Lung (tissue), 12 donors: Measurements from ENCODE around the gene FAM149A. TPM values are rescaled to one million over a fixed set of nuclear protein-coding genes. Genes with fewer than 3 reads are reported as not detected.

Experiments
- ATAC-seq: fragments of 200-7000 bp; cut with Tn5 transposase; one replicate; pipeline ENCODE4 v1.9.1; 2020; ENCODE audit warnings: moderate number of reproducible peaks; ENCODE audit not compliant: insufficient read depth, low FRiP score
- DNase-seq, 3 donors: peaks; one replicate each; pipeline ENCODE4 v3.0.0-alpha.2; 2013 to 2017
- H3K27ac ChIP-seq, 2 donors: one replicate each; pipeline ENCODE4 v1.5.1; 2013; ENCODE audit warnings: mild to moderate bottlenecking in 2 of 2, moderate library complexity in 2 of 2, control low read depth in 1 of 2, inconsistent platforms in 1 of 2, low read depth in 1 of 2, low read length in 1 of 2
- H3K27me3 ChIP-seq, 3 donors: one replicate each; pipeline ENCODE4 v1.5.1; 2013; ENCODE audit warnings: low read length in 2 of 3; ENCODE audit not compliant: control insufficient read depth in 3 of 3, insufficient read depth in 3 of 3
- H3K36me3 ChIP-seq, 4 donors: one replicate each; pipeline ENCODE4 v1.5.1; 2013; ENCODE audit warnings: low read length in 4 of 4, mild to moderate bottlenecking in 1 of 4, moderate library complexity in 1 of 4; ENCODE audit not compliant: control insufficient read depth in 4 of 4, insufficient read depth in 4 of 4
- H3K4me1 ChIP-seq, 5 donors: one replicate each; pipeline ENCODE4 v1.5.1; 2013; ENCODE audit warnings: low read length in 5 of 5, mild to moderate bottlenecking in 2 of 5, moderate library complexity in 1 of 5; ENCODE audit not compliant: control insufficient read depth in 5 of 5, insufficient read depth in 5 of 5
- H3K4me3 ChIP-seq: one replicate; pipeline ENCODE4 v1.5.1; 2013; ENCODE audit warnings: mild to moderate bottlenecking, control low read depth, moderate library complexity
- H3K9ac ChIP-seq, 2 donors: one replicate each; pipeline ENCODE4 v1.5.1; 2013; ENCODE audit warnings: low read length in 2 of 2, control low read depth in 1 of 2; ENCODE audit not compliant: insufficient read depth in 1 of 2
- H3K9me3 ChIP-seq, 4 donors: one replicate each; pipeline ENCODE4 v1.5.1; 2013; ENCODE audit warnings: low read length in 3 of 4, mild to moderate bottlenecking in 1 of 4, moderate library complexity in 1 of 4; ENCODE audit not compliant: control insufficient read depth in 4 of 4, insufficient read depth in 3 of 4
- WGBS, 2 donors: extraction: QIAGEN DNeasy Blood & Tissue Kit; methylation state at CpG; one replicate each; pipeline ENCODE4 v1.1.7; 2013; 5-methylcytosine and 5-hydroxymethylcytosine counted together
- polyA plus RNA-seq, 2 donors: library from polyadenylated mRNA; stranded (reverse); fragments of 200-250 nt; gene quantifications; one replicate each; pipeline ENCODE4 v1.2.1, GENCODE V29; 2013
- total RNA-seq, 2 donors: library from RNA; depleted of rRNA in 1 of 2; stranded (reverse); fragments of >200 nt in 1 of 2; gene quantifications; one replicate each; pipeline ENCODE4 v1.2.1, GENCODE V29; 2014 to 2021
- TF ChIP-seq, protein P1 (sequence below): IDR thresholded peaks from 2 replicates; pipeline ENCODE4 v1.5.1; 2012; ENCODE audit warnings: mild to moderate bottlenecking; ENCODE audit errors: control extremely low read depth, extremely low read depth
- donor health status: control.
- donor health status: control.
- donor health status: Bipolar disorder and iron deficiency.
- donor health status: healthy.
- donor health status: DM: yes; HTN: yes; CAD: no.

FAM149A gene
- total and polyA plus RNA-seq, 4 donors, result 2.5 to 14.8 (median 13.0) TPM

DNA sequence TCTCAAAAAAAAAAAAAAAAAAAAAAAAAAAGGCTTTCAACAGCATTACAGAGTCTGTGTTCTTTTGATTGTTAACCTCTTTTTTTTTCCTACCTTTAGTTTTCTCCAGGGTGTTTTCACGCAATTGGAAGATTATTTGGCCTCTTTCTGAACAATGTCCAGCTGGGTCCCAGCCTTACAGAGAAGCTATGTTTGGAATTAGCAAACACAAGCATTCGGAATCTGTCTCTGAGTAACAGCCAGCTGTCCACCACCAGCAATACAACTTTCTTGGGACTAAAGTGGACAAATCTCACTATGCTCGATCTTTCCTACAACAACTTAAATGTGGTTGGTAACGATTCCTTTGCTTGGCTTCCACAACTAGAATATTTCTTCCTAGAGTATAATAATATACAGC, 22.3 kb upstream of the FAM149A start:
- WGBS, 2 donors, result 77 to 85% methylated on average over 4 of the region's 4 CpGs
- H3K4me3 ChIP-seq, result no peak overlapping the region
- no peak for ATAC-seq

DNA sequence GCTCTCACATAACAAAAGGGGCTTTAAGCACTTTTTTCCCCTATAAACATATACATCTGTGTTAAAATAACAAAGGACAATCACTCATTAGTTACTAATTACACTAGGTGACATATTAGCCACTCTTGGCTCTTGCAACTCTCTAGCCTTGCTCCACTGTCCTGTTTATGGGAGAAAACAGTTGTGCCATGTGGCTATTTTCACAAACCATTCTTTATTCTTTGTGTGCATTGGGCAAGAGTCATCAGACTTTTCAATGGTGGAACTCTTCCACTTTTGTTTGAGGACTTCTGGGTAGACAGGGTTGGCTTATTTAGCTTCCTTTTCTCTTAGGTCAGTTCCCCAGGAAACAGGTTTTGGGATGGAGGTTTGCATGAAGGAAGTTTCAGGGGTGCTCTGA, 16.0 kb upstream of the FAM149A start:
- H3K36me3 ChIP-seq, result no peaks in the 10 kb centered on the region
- no peak for DNase-seq
- H3K27me3 ChIP-seq, result no peaks in the 10 kb centered on the region
- peaks cover 0 to 1% (median 0%) of the 10 kb centered on the region in 5 donors for H3K4me1 ChIP-seq
- no peak overlapping the region for H3K9ac ChIP-seq
- TF ChIP-seq, protein P1, sequence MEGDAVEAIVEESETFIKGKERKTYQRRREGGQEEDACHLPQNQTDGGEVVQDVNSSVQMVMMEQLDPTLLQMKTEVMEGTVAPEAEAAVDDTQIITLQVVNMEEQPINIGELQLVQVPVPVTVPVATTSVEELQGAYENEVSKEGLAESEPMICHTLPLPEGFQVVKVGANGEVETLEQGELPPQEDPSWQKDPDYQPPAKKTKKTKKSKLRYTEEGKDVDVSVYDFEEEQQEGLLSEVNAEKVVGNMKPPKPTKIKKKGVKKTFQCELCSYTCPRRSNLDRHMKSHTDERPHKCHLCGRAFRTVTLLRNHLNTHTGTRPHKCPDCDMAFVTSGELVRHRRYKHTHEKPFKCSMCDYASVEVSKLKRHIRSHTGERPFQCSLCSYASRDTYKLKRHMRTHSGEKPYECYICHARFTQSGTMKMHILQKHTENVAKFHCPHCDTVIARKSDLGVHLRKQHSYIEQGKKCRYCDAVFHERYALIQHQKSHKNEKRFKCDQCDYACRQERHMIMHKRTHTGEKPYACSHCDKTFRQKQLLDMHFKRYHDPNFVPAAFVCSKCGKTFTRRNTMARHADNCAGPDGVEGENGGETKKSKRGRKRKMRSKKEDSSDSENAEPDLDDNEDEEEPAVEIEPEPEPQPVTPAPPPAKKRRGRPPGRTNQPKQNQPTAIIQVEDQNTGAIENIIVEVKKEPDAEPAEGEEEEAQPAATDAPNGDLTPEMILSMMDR, result no peak
- peaks cover 0 to 3% (median 0%) of the 10 kb centered on the region in 4 donors for H3K9me3 ChIP-seq
- H3K4me3 ChIP-seq, result no peak overlapping the region
- H3K27ac ChIP-seq, result no peak overlapping the region
- ATAC-seq, result no peak

More for the DNA sequence above, 22.3 kb upstream of the FAM149A start:
- Histone ChIP-seq H3K27me3 (no peaks in the 10 kb centered on the region), H3K4me1 (peaks cover 0 to 11% (median 2%) of the 10 kb centered on the region in 5 donors), H3K27ac (no peak overlapping the region), H3K36me3 (peaks cover 0 to 7% (median 2%) of the 10 kb centered on the region in 4 donors), H3K9me3 (no peaks in the 10 kb centered on the region), H3K9ac (no peak overlapping the region)
- TF ChIP-seq, protein P1, result no peak
- DNase-seq, result peak; percentile 49 to 82 (median 80)

DNA sequence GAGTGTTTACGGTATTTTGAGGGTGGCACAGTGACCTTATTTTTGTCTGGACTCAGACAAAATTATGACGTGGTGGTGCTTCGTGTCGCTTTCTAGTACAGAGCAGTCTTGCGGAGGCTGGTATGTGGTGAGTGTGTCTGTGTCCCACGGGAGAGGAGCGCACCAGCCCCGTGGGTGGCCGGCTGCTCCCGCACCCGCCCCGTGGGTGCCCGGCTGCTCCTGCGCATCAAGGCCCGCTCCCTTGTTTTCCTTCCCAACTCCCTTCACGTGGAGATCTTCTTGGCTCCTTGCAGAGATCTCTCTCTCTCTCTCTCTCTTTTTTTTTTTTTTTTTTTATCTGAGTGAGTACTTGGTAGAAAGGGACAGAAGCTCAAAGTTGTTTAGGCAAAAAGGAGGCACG, 12.2 kb upstream of the FAM149A start:
- H3K4me3 ChIP-seq, result no peak overlapping the region
- TF ChIP-seq, protein P1, result no peak
- H3K9me3 ChIP-seq, result peaks cover 0 to 3% (median 0%) of the 10 kb centered on the region in 4 donors
- H3K4me1 ChIP-seq, result peaks cover 0 to 1% (median 0%) of the 10 kb centered on the region in 5 donors
- no peaks in the 10 kb centered on the region for H3K27me3 ChIP-seq
- 94 to 95% methylated on average over 17 of the region's 17 CpGs for WGBS, 2 donors
- H3K36me3 ChIP-seq, result no peaks in the 10 kb centered on the region
- H3K27ac ChIP-seq, result no peak overlapping the region
- ATAC-seq, result no peak
- no peak overlapping the region for H3K9ac ChIP-seq
- DNase-seq, result no peak

DNA sequence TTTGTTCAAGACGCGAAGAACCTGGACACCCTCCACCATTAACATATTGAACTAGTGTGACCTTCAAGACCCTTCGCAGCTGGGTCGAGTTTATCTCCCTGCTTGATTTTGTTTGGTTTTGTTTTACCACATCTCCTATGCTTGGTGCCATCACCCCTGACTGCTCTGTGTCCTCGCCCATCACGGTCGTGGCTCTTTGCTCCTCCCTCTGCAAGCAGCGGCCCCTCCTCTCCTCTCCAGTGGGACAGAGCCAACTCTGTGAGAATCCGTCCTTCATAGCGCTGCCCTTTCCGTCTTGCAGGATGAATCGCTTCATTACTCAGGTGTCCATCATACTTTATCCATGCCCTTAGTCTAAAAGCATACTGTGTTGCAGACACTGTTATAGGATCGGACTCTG, 9.1 kb upstream of the FAM149A start:
- DNase-seq, result no peak
- H3K27ac ChIP-seq, result no peak overlapping the region
- H3K4me3 ChIP-seq, result no peak overlapping the region
- no peaks in the 10 kb centered on the region for H3K36me3 ChIP-seq
- no peak for ATAC-seq
- WGBS, 2 donors, result 58 to 83% methylated on average over 13 of the region's 13 CpGs
- H3K9me3 ChIP-seq, result peaks cover 0 to 3% (median 0%) of the 10 kb centered on the region in 4 donors
- no peaks in the 10 kb centered on the region for H3K27me3 ChIP-seq
- TF ChIP-seq, protein P1, result no peak
- H3K4me1 ChIP-seq, result no peaks in the 10 kb centered on the region
- no peak overlapping the region for H3K9ac ChIP-seq
